GM19099 (cell line): ENCODE measurements around the gene STAB2.

Source experiments
- POLR2A ChIP-seq: IDR thresholded peaks from 3 replicates; pipeline ENCODE4 v1.6.1; 2011; ENCODE audit warnings: low read depth; ENCODE audit not compliant: insufficient read length; ENCODE audit errors: extremely low read depth

The STAB2 gene

DNA sequence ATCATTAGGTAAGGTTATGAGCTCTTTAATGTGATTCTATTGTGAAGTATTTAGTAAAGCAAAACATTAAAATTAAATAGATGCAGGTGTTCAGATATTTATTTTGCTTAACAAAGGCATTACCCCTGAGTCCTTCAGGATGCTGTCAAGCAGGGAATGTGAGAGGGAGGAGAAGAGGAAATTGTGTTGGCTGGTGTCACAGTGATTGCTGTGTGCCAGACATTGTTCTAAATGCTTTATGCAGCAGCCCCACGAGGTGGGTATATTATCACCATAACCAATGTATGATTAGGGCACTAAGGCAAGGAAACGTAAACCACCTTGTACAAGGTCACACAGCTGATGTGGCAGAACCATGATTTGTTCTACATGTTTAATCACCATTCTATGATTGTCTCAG lies 80.1 kb downstream of the STAB2 start:
- TF ChIP-seq POLR2A, result no peak

DNA sequence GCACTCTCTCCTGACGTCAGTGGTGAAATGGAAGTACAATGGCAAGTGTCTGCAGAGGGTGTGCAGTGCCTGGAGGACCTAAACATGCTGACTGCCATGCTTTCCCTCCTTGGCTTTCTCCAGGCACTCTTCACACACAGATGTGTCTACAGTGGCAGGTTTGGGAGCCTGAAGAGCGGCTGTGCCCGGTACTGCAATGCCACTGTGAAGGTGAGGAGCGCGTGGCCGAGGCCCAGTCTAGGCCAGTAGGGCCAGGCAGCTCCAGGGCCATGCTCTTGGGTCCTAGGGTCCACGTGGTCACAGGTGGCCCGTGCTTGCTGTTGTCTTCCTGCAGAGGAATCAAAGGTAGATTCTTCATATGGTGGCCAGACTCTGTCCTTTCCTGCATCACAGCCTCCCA lies 81.4 kb downstream of the STAB2 start:
- no peak for TF ChIP-seq POLR2A

DNA sequence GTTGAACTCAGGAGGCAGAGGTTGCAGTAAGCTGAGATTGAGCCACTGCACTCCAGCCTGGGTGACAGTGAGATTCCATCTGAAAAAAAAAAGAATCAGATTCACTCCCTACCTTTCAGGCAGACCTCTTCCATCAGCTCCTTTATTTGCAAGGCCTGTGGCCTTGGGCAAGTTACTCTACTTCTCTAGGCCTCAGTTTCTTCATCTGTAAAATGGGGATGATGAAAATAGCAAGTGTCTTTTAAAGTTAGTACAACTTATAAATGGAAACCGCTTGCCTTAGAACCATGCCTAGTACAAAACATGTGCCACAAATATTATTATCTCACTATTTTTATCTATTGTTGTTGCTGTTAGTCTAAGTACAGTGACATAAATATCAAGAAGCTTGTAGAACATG lies 84.3 kb downstream of the STAB2 start:
- no peak for TF ChIP-seq POLR2A

DNA sequence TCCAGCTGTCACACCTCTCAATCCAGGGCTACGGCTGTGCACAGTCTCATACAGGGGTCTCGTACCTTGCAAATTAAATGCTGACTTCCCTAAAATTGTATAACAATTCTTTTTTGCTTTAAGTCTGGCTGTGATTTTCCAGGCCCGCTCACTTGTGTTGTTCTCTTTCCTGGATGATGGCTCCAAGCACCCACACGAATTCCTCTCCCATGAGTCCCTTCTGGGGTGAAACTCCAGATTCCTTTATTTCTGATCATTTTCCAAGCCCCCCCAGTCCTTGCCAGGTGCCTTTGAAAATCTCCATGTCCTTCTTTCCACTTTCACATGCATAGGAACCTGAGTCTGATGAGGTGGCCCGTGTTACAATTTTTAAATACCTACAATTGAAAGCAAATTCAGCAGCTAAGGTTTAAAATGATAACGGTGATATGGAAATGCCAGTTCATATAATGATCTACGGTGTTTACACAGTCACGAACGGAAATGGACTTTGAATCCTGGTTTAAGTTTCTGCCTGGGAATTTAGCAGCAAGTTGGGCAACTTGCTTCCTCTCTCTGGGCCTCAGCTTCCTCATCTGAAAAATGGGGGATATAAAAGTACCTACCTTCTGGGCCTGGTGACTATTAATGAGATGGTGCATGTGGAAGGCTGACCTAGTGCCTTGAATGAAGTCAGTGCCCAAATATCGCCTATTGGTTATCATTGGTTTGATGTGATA lies 85.5 kb downstream of the STAB2 start:
- no peak for TF ChIP-seq POLR2A

DNA sequence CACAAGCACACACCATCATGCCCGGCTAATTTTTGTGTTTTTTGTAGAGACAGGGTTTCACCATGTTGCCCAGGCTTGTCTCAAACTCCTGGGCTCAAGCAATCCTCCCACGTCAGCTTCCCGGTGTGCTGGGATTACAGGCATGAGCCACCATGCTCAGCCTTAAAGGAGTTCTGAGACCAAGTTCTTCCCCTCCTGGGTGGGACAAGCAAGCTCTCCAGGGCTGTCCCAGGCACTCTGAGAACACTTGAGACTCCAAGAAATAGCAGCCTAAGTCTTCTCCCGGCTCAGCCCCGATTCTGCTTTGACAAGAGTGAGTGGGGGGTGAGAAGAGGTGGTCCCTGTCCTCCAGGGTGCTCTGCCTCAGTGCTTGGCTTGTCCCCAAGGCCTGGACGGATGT lies 86.4 kb downstream of the STAB2 start:
- no peak for TF ChIP-seq POLR2A

DNA sequence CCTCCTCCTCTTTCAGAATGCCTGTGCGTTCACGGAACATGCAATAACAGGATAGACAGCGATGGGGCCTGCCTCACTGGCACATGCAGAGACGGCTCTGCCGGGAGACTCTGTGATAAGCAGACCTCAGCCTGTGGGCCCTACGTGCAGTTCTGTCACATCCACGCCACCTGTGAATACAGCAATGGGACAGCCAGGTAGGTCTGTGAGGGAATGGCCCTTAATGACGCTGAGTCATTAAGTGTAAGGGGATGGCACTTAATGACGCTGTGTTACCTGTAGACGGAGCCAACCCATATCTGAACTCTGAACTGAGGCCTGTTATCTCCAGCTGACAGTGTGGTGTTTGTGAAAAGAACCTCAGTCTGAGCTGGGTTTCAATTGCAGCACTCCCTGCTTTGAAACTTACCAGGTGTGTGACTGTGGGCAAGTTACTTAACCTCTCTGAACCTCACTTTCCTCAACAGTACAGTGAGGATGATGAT lies 86.9 kb downstream of the STAB2 start:
- no peak for TF ChIP-seq POLR2A

DNA sequence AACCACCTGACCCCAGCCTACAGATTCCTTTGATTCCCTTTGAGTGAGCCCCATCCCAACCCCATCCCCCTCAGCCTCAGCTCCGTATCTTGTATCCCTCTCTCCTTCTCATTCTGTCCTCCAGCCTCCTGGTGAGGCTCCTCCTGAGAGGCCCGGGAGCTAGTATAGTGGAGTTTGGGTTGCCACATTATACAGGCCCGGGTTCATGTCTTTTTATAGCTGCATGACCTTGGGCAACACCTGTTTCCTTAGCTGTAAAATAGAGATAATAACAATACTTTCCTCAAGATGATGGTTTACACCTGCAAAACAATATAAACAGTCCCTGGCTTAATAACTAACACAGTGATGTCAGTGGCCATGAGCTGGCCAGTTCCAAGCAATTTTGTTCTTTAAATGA lies 89.8 kb downstream of the STAB2 start:
- TF ChIP-seq POLR2A, result no peak

DNA sequence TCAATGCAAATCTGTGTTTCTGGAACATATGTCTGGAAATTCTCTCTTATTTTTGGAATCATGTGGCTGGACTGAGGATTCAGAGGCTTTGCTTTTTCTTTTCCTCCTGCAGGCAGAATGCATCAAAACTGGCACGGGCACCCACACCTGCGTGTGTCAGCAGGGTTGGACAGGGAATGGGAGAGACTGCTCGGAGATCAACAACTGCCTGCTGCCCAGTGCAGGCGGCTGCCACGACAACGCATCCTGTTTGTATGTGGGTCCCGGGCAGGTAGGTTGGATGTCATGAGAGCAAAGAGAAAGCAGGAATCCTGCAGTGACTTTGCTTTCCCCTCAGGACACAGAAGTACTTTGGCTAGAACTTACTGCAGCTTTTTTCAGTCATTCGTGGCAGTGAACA lies 90.3 kb downstream of the STAB2 start:
- no peak for TF ChIP-seq POLR2A

DNA sequence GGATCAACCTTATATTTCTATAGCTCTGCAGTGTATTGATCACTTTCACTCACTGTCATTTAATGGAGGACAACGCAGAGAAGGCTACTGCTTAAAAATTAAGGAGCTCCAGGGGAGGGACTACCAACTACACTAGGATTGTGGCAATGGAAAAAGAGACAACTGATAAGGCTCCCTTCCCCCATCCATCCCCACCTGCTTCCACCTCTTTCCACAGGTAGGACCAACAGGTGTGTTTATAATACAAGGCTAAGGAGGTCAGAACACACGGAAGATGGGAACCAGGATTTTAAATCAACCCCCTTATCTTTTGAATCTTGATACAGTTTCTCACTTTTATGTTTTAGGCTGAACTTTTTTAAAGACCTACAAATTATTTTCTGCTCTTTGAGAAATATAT lies 90.8 kb downstream of the STAB2 start:
- TF ChIP-seq POLR2A, result no peak

DNA sequence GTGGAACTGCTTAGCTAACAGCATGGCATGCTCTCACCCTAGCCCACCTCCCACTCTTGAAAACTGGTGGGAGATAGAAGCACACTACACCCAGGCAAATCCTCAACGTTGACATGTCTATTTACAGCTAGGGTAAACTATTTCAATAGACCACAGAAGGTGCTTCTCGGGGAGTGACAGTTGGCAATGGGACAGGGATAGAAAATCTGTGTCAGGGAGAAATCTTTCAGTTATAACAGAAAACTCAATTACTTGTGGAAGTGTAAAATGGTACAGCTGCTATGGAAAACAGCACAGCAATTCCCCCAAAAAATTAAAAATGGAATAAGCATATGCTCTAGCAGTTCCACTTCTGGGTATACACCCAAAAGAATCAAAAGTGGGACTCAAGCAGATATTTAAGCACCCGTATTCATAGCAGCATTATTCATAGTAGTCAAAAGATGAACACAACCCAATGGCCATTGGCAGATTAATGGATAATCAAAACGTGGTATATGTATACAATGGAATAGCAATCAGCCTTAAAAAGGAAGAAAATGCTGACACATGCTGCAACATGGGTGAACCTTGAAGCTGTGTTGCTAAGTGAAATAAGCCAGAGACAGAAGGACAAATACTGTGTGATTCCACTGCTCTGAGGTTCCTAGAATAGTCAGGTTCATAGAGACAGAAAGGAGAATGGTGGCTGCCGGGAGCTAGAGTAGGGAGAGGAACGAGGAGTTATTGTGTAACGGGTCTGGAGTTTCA lies 92.5 kb downstream of the STAB2 start:
- TF ChIP-seq POLR2A, result no peak

DNA sequence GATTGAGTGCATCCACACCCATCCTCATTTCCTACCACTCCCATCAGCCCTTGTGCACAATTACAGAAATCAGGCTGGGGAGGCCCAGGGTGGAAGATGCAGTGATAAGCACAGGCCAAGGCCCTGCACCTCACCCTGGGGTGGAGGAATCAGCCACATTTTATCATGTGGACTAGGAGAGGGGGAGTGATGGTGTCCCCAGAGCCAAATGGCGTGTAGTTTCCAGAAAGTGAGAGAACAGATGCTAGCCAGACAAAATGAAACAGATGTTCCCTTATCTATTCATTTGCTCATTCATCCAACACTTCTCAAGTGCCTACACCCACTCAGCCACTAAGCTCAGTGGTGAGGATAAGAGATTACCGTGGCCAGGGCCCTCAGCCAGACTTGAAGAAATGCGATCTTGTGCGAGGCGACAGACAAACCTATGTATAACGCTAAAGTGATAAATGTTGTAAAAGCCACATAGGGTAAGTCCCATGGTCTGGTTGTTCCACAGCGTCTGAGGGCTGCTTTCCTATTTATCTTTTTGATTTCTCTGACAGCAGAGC lies 93.6 kb downstream of the STAB2 start:
- no peak for TF ChIP-seq POLR2A

DNA sequence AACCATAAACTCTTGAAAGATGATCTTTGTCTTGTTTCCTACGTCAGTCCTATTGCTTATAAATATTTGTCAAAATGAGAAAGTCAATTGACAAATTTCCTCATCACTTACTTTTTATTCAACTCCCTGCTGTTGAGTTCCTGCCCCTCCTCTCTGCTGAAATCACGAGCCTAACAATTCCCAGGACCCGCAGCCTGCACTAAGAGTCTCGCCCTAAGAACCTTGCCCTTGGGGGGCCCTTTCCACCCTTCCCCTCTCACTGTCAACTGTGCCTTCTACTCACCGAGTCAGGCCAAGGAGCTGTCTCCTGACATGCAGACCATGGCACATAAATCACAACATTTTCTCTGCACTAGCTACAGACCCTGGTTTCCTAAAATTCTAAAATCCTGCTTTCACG lies 99.0 kb downstream of the STAB2 start:
- TF ChIP-seq POLR2A, result no peak

DNA sequence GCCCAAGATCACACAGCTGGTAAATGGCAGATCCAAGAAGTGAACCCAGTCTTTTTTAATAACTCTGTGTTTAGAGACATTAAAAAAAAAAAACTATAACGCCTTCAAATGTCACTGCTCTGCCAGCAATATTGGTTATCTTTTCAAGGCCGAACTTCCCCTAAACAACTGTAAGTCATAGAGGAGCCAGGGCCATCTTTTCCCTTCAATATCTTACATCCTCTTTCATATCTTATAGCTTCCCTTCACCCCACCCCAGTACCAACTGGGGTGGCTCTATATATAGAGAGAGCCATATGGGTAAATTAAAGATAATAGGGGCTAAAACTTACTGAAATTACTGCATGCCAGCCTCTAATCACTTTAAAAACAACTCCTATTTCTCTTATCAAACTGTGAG lies 100.2 kb downstream of the STAB2 start:
- TF ChIP-seq POLR2A, result no peak

DNA sequence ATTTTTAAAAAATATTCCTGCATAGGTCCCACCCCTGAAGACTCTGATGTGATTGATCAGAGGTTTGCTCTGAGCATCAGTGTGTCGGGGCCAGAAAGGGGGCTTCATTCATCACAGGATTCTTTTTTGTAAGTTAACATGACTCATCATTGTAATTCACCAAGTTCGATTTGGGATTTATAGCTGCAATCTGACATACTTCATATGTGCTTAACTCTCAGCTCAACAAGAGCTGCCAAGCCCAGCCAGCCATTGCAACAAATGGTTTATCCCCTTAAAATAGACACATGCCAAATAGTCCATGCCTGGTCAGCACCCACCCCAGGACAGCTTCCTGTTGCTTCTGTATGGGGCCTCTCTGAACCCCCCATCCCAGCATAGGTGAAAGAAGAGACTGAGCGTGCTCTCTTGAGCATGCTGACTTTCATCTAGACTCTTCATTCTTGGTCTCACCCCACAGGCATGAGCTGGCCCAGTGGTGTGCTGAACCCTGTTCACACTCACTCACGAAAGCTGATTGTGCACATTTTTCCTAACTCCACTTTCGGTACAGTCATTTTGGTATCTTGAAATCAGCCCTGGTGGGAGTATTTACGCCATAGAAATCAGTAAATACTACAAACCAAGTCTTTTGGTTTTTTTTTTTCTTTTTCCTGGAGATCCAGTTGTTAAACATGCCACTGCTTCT lies 101.4 kb downstream of the STAB2 start:
- TF ChIP-seq POLR2A, result no peak

DNA sequence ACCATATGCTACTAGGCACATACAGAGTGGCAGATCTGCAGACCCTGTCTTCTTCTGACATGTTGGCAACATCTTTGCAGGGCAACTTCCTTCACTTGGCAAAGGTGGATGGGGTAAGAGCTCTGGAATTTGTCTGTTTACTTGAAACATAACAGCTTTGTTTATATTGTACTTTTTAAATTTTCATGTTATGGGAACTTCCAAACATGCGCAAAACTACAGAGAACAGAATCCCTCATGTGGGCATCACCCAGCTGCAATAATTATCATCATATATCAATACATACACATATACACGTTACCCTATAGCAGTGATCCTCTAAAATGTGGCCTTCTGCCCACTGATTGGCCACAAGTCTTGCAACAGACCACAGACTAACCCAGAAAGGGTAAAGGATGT lies 103.4 kb downstream of the STAB2 start:
- TF ChIP-seq POLR2A, result no peak
